ENCODE measurements around the gene BSND.
A peak's percentile ranks its signal among the peaks of the same experiment; 100 is the strongest.

Gene BSND

GRCh38 chr1:54985556-54985955 is 13.2 kb upstream of the BSND start:
- no peaks in the 10 kb centered on the region for H3K79me1 ChIP-seq (ENCODE audit: low read length)
- no peaks in the 10 kb centered on the region for H3K79me2 ChIP-seq (ENCODE audit: control insufficient read depth, insufficient read depth, low read length)
- no peaks in the 10 kb centered on the region for H3K4me1 ChIP-seq (ENCODE audit: control insufficient read depth, low read depth, low read length)
- H2BK5ac ChIP-seq (ENCODE audit: low read length) = no peak overlapping the region
- H3K4me3 ChIP-seq (ENCODE audit: low read length) = no peak overlapping the region
- H3K27me3 ChIP-seq (ENCODE audit: insufficient read depth, low read length, poor library complexity) = no peaks in the 10 kb centered on the region
- no peak overlapping the region for H3K4ac ChIP-seq (ENCODE audit: low read depth, low read length)
- no peak overlapping the region for H3K9ac ChIP-seq (ENCODE audit: low read length)
- no CpG with 5 or more reads among the region's 5 CpGs for WGBS (ENCODE audit: extremely low coverage, insufficient coverage, low lambda C conversion rate)
- no peak overlapping the region for H2BK120ac ChIP-seq (ENCODE audit: low read depth, low read length)
- H3K18ac ChIP-seq (ENCODE audit: low read length) = no peak overlapping the region
- no peak overlapping the region for H2AK5ac ChIP-seq (ENCODE audit: low read length)
- H3K36me3 ChIP-seq (ENCODE audit: control insufficient read depth, insufficient read depth, low read length) = no peaks in the 10 kb centered on the region
- H4K5ac ChIP-seq (ENCODE audit: low read length) = no peak overlapping the region
- no peak for DNase-seq
- no peak overlapping the region for H3K4me2 ChIP-seq (ENCODE audit: low read length)
- H3K27ac ChIP-seq (ENCODE audit: low read depth, low read length) = no peak overlapping the region
- H4K8ac ChIP-seq (ENCODE audit: low read depth, low read length) = no peak overlapping the region
- H3K23ac ChIP-seq (ENCODE audit: low read length) = no peak overlapping the region
- no peak overlapping the region for H3K56ac ChIP-seq (ENCODE audit: low read length)
- H2BK15ac ChIP-seq (replicated peaks; ENCODE audit: low read depth) = no peak overlapping the region

GRCh38 chr1:54986025-54986424 is 12.7 kb upstream of the BSND start:
- no peak overlapping the region for H4K5ac ChIP-seq (ENCODE audit: low read length)
- no peak overlapping the region for H3K56ac ChIP-seq (ENCODE audit: low read length)
- no peaks in the 10 kb centered on the region for H3K79me2 ChIP-seq (ENCODE audit: control insufficient read depth, insufficient read depth, low read length)
- no peak overlapping the region for H3K23ac ChIP-seq (ENCODE audit: low read length)
- no peak overlapping the region for H2BK5ac ChIP-seq (ENCODE audit: low read length)
- H3K27me3 ChIP-seq (ENCODE audit: insufficient read depth, low read length, poor library complexity) = no peaks in the 10 kb centered on the region
- H3K4me3 ChIP-seq (ENCODE audit: low read length) = no peak overlapping the region
- WGBS (ENCODE audit: extremely low coverage, insufficient coverage, low lambda C conversion rate) = no CpG with 5 or more reads among the region's 15 CpGs
- H3K79me1 ChIP-seq (ENCODE audit: low read length) = no peaks in the 10 kb centered on the region
- no peaks in the 10 kb centered on the region for H3K4me1 ChIP-seq (ENCODE audit: control insufficient read depth, low read depth, low read length)
- no peak overlapping the region for H2BK120ac ChIP-seq (ENCODE audit: low read depth, low read length)
- no peak overlapping the region for H2AK5ac ChIP-seq (ENCODE audit: low read length)
- no peak overlapping the region for H3K18ac ChIP-seq (ENCODE audit: low read length)
- no peak overlapping the region for H4K8ac ChIP-seq (ENCODE audit: low read depth, low read length)
- H3K9ac ChIP-seq (ENCODE audit: low read length) = no peak overlapping the region
- H3K27ac ChIP-seq (ENCODE audit: low read depth, low read length) = no peak overlapping the region
- H3K4ac ChIP-seq (ENCODE audit: low read depth, low read length) = no peak overlapping the region
- no peaks in the 10 kb centered on the region for H3K36me3 ChIP-seq (ENCODE audit: control insufficient read depth, insufficient read depth, low read length)
- no peak for DNase-seq
- H2BK15ac ChIP-seq (replicated peaks; ENCODE audit: low read depth) = no peak overlapping the region
- no peak overlapping the region for H3K4me2 ChIP-seq (ENCODE audit: low read length)

GRCh38 chr1:54986533-54986932 is 12.2 kb upstream of the BSND start:
- H2BK120ac ChIP-seq (ENCODE audit: low read depth, low read length) = no peak overlapping the region
- H2BK15ac ChIP-seq (replicated peaks; ENCODE audit: low read depth) = no peak overlapping the region
- H3K27me3 ChIP-seq (ENCODE audit: insufficient read depth, low read length, poor library complexity) = no peaks in the 10 kb centered on the region
- no peak overlapping the region for H4K8ac ChIP-seq (ENCODE audit: low read depth, low read length)
- H3K27ac ChIP-seq (ENCODE audit: low read depth, low read length) = no peak overlapping the region
- no peak overlapping the region for H3K9ac ChIP-seq (ENCODE audit: low read length)
- no peak overlapping the region for H2BK5ac ChIP-seq (ENCODE audit: low read length)
- no peak overlapping the region for H4K5ac ChIP-seq (ENCODE audit: low read length)
- H3K4me2 ChIP-seq (ENCODE audit: low read length) = no peak overlapping the region
- WGBS (ENCODE audit: extremely low coverage, insufficient coverage, low lambda C conversion rate) = no CpG with 5 or more reads among the region's 3 CpGs
- no peaks in the 10 kb centered on the region for H3K4me1 ChIP-seq (ENCODE audit: control insufficient read depth, low read depth, low read length)
- H2AK5ac ChIP-seq (ENCODE audit: low read length) = no peak overlapping the region
- H3K18ac ChIP-seq (ENCODE audit: low read length) = no peak overlapping the region
- no peak overlapping the region for H3K4ac ChIP-seq (ENCODE audit: low read depth, low read length)
- H3K36me3 ChIP-seq (ENCODE audit: control insufficient read depth, insufficient read depth, low read length) = no peaks in the 10 kb centered on the region
- no peak overlapping the region for H3K4me3 ChIP-seq (ENCODE audit: low read length)
- H3K23ac ChIP-seq (ENCODE audit: low read length) = no peak overlapping the region
- no peaks in the 10 kb centered on the region for H3K79me2 ChIP-seq (ENCODE audit: control insufficient read depth, insufficient read depth, low read length)
- DNase-seq = no peak
- no peak overlapping the region for H3K56ac ChIP-seq (ENCODE audit: low read length)
- no peaks in the 10 kb centered on the region for H3K79me1 ChIP-seq (ENCODE audit: low read length)

- no peak overlapping the region for H3K27ac ChIP-seq (ENCODE audit: low read depth, low read length)
- H3K36me3 ChIP-seq (ENCODE audit: control insufficient read depth, insufficient read depth, low read length) = no peaks in the 10 kb centered on the region
Measured at GRCh38 chr1:54987427-54987826, 11.3 kb upstream of the BSND start.

GRCh38 chr1:54987919-54988705 is 10.6 kb upstream of the BSND start:
- Histone ChIP-seq H3K79me1 (ENCODE audit: low read length) (no peaks in the 10 kb centered on the region), H2AK5ac (ENCODE audit: low read length) (no peak overlapping the region), H3K27me3 (ENCODE audit: insufficient read depth, low read length, poor library complexity) (no peaks in the 10 kb centered on the region), H3K27ac (ENCODE audit: low read depth, low read length) (no peak overlapping the region), H4K8ac (ENCODE audit: low read depth, low read length) (no peak overlapping the region), H3K4me1 (ENCODE audit: control insufficient read depth, low read depth, low read length) (no peaks in the 10 kb centered on the region), H3K79me2 (ENCODE audit: control insufficient read depth, insufficient read depth, low read length) (no peaks in the 10 kb centered on the region), H3K4me2 (ENCODE audit: low read length) (no peak overlapping the region), H2BK120ac (ENCODE audit: low read depth, low read length) (no peak overlapping the region), H3K56ac (ENCODE audit: low read length) (no peak overlapping the region), H3K36me3 (ENCODE audit: control insufficient read depth, insufficient read depth, low read length) (no peaks in the 10 kb centered on the region), H3K18ac (ENCODE audit: low read length) (no peak overlapping the region), H4K5ac (ENCODE audit: low read length) (no peak overlapping the region), H2BK15ac (replicated peaks; ENCODE audit: low read depth) (no peak overlapping the region), H3K23ac (ENCODE audit: low read length) (no peak overlapping the region), H3K4ac (ENCODE audit: low read depth, low read length) (no peak overlapping the region), H2BK5ac (ENCODE audit: low read length) (no peak overlapping the region), H3K9ac (ENCODE audit: low read length) (no peak overlapping the region), H3K4me3 (ENCODE audit: low read length) (no peak overlapping the region)
- no CpG with 5 or more reads among the region's 8 CpGs for WGBS (ENCODE audit: extremely low coverage, insufficient coverage, low lambda C conversion rate)
- DNase-seq = peak; percentile 28

More at GRCh38 chr1:54987427-54987826, 11.3 kb upstream of the BSND start:
- H3K9ac ChIP-seq (ENCODE audit: low read length) = no peak overlapping the region
- no peak for DNase-seq
- no peak overlapping the region for H4K5ac ChIP-seq (ENCODE audit: low read length)
- H3K4me1 ChIP-seq (ENCODE audit: control insufficient read depth, low read depth, low read length) = no peaks in the 10 kb centered on the region
- no peaks in the 10 kb centered on the region for H3K79me1 ChIP-seq (ENCODE audit: low read length)
- no peak overlapping the region for H3K4me3 ChIP-seq (ENCODE audit: low read length)
- no peak overlapping the region for H2BK15ac ChIP-seq (replicated peaks; ENCODE audit: low read depth)
- H4K8ac ChIP-seq (ENCODE audit: low read depth, low read length) = no peak overlapping the region
- H3K23ac ChIP-seq (ENCODE audit: low read length) = no peak overlapping the region
- H3K4ac ChIP-seq (ENCODE audit: low read depth, low read length) = no peak overlapping the region
- no peak overlapping the region for H2AK5ac ChIP-seq (ENCODE audit: low read length)
- H2BK120ac ChIP-seq (ENCODE audit: low read depth, low read length) = no peak overlapping the region
- H3K56ac ChIP-seq (ENCODE audit: low read length) = no peak overlapping the region
- WGBS (ENCODE audit: extremely low coverage, insufficient coverage, low lambda C conversion rate) = no CpG with 5 or more reads among the region's 2 CpGs
- H3K79me2 ChIP-seq (ENCODE audit: control insufficient read depth, insufficient read depth, low read length) = no peaks in the 10 kb centered on the region
- no peaks in the 10 kb centered on the region for H3K27me3 ChIP-seq (ENCODE audit: insufficient read depth, low read length, poor library complexity)
- no peak overlapping the region for H2BK5ac ChIP-seq (ENCODE audit: low read length)
- no peak overlapping the region for H3K18ac ChIP-seq (ENCODE audit: low read length)
- H3K4me2 ChIP-seq (ENCODE audit: low read length) = no peak overlapping the region

- Histone ChIP-seq H3K4ac (ENCODE audit: low read depth, low read length) (no peak overlapping the region), H3K9ac (ENCODE audit: low read length) (no peak overlapping the region), H2AK5ac (ENCODE audit: low read length) (no peak overlapping the region), H3K27ac (ENCODE audit: low read depth, low read length) (no peak overlapping the region), H3K23ac (ENCODE audit: low read length) (no peak overlapping the region), H3K79me1 (ENCODE audit: low read length) (no peaks in the 10 kb centered on the region), H3K56ac (ENCODE audit: low read length) (no peak overlapping the region), H3K4me2 (ENCODE audit: low read length) (no peak overlapping the region), H3K18ac (ENCODE audit: low read length) (no peak overlapping the region), H3K27me3 (ENCODE audit: insufficient read depth, low read length, poor library complexity) (no peaks in the 10 kb centered on the region), H3K79me2 (ENCODE audit: control insufficient read depth, insufficient read depth, low read length) (no peaks in the 10 kb centered on the region), H3K36me3 (ENCODE audit: control insufficient read depth, insufficient read depth, low read length) (no peaks in the 10 kb centered on the region), H4K5ac (ENCODE audit: low read length) (no peak overlapping the region), H2BK120ac (ENCODE audit: low read depth, low read length) (no peak overlapping the region), H3K4me1 (ENCODE audit: control insufficient read depth, low read depth, low read length) (no peaks in the 10 kb centered on the region), H2BK5ac (ENCODE audit: low read length) (no peak overlapping the region), H2BK15ac (replicated peaks; ENCODE audit: low read depth) (no peak overlapping the region), H4K8ac (ENCODE audit: low read depth, low read length) (no peak overlapping the region), H3K4me3 (ENCODE audit: low read length) (no peak overlapping the region)
- no CpG with 5 or more reads among the region's 4 CpGs for WGBS (ENCODE audit: extremely low coverage, insufficient coverage, low lambda C conversion rate)
- DNase-seq = no peak
Measured at GRCh38 chr1:54988975-54989374, 9.8 kb upstream of the BSND start.

Measured in mesendoderm (in vitro differentiated cells).